SHP77 treated with DMSO at 0.1 percent for 48 hours (cell line): ENCODE measurements around the gene TIGD2.

Source experiments
- DNase-seq: peaks from one replicate; lab custom pipeline; 2025; lab: John Stamatoyannopoulos, UW

The TIGD2 gene

GRCh38 chr4:89162987-89163386, 51.7 kb downstream of the TIGD2 start:
- DNase-seq, result no peak

- DNase-seq, result no peak
Measured at GRCh38 chr4:89164400-89164799, 53.1 kb downstream of the TIGD2 start.
